GM18873 (cell line): ENCODE measurements around the gene NR3C1.

ENCODE experiments used
- ATAC-seq: cut with Tn5 transposase; IDR thresholded peaks from one replicate; pipeline ENCODE4 v1.9.1; 2021; ENCODE audit warnings: mild to moderate bottlenecking, moderate library complexity, moderate number of reproducible peaks; ENCODE audit not compliant: unreplicated experiment, low FRiP score

The NR3C1 gene

DNA sequence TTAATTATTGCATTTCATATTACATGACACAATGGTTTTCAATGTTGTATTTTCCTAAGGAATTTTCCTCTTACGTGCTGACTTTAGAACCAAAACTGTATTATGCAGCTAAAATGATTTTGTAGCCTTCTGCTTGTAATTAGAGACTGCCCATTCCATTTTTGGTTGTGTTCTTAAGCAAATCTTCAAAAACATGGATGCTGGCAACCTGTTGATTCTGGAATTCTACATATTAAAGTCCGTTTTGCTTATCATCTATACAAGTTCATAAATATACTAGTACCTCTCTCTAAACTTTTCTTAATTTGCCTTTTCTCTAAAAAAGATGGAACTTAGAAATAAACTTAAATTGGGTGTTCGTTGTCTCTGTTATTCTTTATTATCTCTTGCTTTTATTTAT lies 88.3 kb downstream of the NR3C1 start:
- no peak for ATAC-seq

DNA sequence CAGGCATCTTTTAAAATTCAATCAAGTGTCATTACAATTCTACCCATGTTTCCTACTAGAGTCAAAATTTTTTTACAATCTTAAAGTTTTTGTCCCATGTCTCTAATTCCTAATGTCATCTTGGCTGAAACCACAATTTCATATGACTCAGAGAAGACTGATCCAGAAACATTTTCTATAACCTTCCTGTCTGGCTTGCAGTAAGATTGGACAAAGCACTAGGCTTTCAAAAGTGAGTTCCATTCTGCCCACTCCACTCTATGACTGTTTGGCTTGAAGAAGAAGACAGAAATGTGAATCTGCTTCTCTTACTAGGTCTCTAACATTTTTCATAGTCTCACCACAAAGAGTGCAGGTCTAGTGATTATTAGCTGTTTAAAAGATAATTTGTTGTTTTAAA lies 88.8 kb downstream of the NR3C1 start:
- ATAC-seq: no peak

DNA sequence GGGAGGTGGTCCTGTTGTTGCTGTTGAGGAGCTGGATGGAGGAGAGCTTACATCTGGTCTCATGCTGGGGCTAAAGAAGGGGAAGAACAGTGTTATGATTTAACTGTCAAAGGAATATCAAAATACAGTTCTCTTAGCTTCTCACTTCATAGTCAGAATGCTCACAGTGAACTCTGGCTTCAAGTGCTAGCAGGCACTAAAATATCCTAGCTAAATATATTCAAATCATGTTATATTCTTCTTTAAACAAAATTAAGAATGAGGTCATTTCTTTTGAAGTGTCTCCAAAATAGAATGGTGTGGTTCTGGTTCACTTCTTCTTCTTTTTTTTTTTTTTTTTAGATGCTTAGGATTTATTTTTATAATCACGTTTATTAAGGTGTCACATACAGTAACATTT lies 89.4 kb downstream of the NR3C1 start:
- no peak for ATAC-seq

DNA sequence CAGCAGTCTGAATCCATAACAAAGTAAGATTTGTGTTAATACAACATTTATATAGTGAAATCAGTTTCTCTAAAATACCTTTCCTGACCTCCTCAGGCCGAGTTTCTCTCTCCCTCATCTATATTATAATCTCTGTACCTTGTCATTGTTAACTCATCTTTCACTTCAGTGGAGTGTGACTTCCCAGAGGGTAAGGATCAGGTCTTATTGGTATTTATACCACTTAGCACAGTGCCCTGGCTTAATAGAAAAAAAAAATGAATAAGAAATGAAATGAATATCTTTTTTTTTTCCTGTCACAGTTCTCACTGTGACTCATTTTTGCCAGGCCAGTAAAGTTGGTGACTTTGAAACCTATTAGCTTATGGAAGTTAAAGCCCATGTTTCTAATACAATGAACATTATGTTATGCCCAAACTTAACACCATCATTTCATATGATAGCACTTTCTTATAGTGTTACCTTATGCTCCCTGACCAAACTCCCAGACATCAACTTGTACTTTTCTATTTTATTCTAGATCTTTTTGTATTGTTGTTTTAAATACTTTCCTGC lies 90.1 kb downstream of the NR3C1 start:
- no peak for ATAC-seq

DNA sequence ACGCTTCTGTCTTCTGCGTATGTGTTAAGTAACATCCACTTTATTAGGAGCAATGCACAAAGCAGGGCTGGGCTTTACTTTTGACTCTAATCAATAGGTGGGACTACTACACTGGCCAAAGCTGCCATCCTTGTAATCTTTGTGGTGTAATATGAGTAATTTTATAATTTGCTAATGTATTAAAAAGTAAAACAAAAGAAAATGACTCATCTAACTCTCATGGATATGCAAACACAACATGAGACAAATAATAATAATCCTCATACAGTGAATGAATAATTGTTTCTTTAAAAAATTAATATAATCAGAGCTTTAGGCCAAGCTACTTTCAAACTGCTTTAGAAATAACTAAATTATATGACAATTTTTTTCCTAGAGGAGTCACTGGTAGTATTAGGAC lies 90.7 kb downstream of the NR3C1 start:
- ATAC-seq: no peak

DNA sequence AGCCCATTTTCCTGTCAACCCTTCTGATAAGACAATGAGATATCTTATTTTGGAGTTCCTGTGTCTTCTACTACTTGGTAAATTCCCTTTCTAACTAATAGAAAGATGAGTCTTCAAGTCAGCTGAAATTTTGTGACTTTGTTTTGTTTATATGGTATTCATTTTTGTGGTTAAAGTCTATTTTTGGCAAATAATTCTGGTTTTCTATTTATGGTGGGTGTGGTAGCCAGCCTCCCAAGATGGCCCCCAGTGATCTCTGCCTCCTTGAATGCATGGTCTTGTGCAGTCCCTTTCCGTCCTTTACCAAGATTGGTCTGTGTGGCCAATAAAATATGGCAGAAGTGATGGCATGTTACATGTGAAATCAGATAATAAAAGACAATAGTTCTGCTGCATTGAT lies 91.5 kb downstream of the NR3C1 start:
- no peak for ATAC-seq

DNA sequence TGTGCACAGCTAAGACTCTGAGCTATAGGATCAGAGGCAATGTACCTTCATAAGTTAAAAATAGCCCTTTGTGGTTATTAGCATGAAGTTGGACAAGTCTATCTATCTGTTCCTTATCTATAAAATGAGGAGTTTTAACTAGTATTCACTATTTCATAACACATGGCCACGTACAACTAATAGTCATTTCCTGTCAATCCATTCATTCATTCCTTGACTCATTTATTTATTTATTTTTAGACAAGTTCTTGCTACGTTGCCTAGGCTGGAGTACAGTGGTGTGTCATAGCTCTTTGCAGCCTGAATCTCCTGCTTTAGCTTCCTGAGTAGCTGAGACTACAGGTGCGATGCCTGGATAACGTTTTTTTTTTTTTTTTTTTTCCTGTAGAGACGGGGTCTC lies 92.1 kb downstream of the NR3C1 start:
- ATAC-seq: no peak

DNA sequence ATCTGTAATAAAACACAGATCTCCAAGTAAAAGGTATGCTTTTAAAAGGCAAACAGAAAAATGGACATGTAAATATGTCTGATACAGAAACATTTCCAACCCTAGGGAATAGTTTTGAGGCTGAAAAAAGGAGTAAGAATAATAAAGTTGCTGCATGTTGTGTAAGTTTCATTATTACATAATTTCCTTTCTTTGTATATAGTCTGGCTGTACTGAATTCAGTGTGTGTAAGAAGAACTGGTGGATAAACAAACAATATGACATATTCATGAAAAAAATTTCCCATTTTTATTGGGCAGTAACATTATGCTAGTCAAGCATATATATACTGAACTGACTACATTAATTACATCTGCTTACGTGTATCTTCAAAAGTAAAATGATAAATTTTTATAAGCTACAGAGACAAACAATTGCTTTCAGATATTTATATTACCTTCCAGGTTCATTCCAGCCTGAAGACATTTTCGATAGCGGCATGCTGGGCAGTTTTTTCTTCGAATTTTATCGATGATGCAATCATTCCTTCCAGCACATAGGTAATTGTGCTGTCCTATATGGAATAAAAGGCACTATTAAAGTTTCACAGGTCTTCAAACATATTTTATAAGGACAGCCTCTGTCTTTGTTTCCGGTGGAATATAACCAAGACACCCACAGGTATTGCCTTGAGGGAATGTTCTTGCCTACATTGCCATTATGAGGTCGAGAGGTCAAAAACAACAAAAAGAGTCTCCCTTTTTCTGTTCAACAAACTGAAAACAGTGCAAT lies 93.6 kb downstream of the NR3C1 start:
- no peak for ATAC-seq

DNA sequence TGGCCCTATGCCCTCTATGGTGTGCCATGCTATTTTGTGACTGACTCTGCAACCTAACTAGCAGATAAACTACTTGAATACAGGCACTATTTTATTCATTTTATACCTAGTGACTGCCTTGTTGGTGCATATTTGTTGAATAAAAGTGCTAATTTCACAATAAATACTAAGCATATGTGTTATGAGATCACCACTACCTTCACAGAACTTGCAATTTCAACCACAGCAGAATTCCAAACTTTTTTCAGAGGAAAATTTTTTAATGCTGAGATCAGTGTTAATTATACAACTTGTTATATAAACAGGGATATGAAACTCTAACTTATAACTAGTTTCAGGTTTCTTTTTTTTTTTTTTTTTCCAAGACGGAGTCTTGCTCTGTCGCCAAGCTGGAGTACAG lies 94.8 kb downstream of the NR3C1 start:
- ATAC-seq: no peak

DNA sequence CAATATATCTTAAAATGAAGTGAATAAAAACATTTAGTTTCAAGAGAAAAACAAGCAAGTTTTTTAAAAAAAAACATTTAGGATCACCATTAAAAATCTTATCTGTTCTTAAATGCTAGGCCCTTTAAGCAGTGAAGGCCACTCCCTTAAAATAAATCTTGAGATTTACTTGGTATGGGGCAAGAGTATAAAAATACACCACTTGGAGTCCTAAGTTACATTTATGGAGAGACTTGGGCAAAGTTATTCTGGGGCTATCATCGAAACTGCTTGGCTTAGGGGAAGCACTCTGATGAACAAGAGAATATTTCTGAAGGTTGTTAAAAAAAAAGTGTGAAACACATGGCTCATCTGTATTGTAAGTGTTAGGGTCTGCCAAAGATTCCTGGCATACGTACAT lies 97.4 kb downstream of the NR3C1 start:
- no peak for ATAC-seq

DNA sequence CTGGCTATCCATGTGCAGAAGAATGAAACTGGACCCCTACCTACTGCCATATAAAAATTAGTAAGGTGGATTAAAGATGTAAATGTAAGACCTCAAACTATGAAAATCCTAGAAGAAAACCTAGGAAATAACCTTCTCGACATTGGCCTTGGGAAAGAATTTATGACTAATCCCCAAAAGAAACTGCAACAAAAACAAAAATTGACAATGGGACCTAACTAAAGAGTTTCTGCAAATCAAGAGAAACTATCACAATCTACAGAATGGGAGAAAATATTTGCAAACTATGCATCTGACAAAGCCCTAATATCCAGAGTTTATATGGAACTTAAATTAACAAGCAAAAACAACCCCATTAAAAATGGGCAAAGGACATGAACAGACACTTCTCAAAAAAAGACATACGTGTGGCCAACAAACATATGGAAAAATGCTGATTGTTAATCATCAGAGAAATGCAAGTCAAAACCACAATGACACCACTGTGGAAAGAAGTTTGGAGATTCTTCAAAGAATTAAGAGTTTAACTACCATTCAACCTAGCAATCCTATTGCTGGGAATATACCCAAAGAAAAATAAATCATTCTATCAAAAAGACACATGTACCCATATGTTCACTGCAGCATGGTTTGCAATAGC lies 98.5 kb downstream of the NR3C1 start:
- no peak for ATAC-seq

DNA sequence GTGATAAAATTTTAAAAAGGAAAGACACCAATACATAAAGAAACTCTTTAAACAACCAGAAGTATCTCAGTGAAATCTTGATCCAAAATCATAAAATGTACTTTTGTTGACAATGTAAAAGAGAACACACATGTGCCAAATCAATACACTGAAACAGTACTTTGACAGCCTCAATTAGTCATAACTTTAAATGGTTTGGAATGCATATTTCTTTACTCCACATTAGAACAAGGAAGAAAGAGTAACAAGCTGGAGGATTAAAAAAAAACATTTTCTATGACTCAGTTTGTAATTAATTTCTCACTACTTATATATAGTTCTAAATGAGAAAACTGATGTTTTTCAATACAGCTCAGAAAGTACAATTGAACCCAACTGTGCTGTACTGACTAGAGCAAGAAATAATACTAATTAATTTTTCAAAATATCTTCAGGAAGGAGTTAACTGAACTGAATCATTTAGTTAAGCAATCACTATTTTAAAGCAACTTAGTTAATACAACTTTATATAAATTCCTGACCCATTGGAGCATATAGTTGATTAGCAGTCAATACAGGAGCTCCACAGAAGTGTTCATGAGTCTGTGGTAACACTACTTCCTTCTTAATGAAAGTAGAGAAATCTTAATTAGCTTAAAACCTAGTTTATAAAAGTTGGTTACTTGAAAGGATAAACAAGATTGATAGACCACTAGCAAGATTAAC lies 101.0 kb downstream of the NR3C1 start:
- no peak for ATAC-seq

DNA sequence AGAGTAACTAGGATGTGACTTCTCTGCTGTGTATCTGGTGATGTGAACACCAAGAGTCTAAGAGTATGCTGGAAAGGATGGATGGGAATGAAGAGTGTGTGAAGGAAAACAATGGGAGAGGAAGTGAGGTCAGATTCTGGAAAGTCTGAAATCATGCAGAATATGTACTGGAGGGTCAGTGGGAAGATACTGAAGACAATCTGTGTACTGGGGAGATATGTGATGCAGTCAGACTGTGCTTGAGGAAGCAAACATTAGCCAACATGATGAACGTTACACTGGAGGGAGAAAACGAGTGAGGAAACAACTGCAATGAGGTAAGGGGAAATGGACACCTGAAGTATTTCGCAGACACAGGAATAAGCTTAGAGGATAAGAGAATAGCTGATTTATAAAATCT lies 105.7 kb downstream of the NR3C1 start:
- ATAC-seq: no peak

DNA sequence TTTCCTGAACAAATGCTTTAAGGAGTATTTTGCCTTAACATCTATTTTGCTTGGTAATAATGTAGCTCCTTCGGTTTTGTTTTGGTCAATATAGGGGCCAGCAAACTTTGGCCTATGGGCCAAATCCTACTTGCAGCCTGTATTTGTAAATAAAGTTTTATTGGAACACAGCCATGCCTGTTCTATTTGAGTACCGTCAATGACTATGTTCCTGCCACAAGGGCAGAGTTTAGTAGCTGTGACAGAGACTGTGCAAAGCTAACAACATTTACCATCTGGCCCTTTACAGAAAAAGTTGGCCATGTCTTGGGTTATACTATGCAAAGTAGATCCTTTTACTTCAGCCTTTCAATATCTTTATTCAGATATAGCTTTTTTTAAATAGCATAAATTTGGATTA lies 113.4 kb downstream of the NR3C1 start:
- no peak for ATAC-seq

DNA sequence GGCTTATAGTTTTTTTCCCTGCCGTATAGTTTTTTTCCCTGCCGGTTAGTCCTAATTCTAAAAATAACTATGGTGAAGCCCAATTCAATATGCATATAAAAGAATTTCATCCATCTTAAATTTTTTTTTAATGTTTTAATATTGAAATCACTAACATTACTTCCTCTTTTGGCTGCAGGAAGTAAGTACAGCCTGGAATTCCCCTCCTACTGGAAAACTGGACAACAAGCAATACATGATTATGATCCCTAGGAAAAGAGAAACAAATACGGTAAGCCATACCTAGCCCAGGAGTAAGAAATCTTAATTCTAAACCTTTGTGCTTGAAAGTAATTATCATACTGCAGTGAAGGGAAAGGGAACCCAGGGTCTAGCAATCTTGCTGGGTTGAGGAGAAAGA lies 119.0 kb downstream of the NR3C1 start:
- no peak for ATAC-seq

DNA sequence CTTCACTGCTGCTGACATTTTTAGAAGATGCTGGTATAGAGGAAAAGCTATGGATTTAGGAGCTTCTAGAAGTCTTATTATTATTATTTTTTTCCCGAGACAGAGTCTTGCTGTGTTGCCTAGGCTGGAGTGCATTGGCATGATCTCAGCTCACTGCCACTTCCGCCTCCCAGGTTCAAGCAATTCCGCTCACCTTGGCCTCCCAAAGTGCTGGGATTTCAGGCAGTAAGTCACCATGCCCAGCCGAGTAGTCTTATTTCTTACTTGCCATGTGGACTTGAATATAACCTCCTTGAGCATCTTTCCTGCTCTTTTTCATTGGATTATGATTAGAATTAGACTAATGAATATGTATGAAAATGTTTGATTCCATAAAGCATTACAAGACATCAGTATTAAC lies 119.5 kb downstream of the NR3C1 start:
- ATAC-seq: no peak

DNA sequence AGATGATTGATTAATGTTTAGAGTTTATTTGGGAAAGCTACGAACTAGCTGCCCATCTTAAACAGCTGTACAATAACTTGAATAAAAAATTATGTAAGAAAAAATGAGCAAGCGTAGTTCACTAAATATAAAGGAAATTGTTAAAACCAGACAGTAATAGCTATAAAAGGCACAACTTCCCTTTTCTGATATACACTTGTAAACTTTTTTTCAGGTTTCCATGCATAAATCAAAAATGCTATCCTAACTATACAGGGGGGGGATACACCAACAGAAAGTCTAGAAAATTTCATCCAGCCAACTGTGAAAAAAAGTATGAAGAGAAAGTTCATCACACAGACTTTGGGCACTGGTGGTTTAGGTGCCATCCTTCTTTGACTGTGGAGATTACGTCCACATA lies 122.3 kb downstream of the NR3C1 start:
- ATAC-seq: no peak

DNA sequence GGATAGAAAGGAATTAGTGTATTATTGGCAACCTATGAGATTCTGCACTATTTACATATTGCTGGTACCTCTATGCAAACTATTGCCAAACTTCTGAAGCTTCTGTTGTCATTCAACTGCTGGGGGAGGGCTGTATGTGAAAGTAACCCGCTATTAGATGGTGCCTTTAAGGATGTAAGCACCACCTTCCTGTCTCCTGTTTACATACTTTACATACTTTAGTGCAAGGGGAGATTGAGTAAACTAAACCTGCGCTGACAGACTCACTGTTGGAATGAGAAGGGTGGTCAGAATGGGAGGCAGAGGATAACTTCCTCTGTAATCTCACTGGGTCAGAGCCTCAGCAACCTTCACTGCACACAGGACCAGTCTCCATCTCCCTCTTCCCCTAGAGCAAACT lies 123.8 kb downstream of the NR3C1 start:
- no peak for ATAC-seq

DNA sequence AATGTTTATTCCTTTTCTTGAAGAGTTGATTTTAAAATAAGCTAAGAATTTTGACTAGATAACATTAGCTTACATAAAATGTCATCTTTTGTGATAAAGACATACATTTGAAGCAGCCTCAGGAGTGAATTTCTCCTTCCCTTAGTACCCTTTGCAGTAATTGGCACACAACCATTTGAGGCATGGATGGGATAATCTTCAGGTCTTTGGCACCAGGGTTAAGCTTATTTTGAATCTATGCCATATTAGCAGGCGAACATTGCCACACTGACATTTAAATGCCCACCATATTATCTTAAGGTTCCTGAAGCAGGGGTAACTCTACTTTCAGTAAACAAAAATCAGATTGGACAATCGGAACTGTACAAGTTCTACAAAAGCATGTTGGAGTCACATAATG lies 126.0 kb downstream of the NR3C1 start:
- no peak for ATAC-seq

DNA sequence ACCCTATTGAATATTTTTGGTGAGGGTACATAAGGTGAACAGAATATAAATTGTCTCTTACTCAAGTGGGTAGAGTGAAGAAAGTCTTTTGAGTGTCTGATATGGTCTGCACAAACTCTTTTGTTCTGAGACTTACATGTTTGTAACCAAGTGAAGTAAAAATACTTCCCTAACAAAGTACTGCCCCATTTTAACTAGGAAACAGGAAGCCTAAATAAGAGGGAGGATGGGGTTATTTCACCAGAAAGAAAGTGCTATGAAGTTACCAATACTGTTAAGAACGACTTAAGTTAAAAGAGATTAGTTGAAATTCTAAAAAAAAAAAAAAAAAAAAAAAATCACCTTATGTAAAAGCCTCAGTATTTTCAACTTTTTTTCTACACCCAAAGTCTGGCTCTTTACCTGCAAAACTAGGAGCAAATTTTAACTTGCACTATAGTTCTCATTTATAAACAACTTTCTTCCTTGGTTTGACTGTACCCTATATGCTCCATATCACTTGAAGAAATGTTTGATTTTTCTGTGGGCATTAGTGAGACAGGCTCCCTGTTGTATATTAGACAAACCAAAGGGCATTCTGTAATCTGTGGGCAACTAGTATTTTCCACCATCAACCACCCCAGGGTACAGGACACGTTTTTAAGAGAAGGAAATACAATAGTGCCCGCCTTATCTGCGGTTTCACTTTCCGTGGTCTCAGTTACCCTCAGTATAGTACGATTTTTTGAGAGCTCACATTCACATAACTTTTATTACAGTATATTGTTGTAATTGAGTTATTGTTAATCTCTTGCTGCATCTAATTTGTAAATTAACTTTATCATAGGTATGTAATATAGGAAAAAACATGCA lies 127.7 kb downstream of the NR3C1 start:
- ATAC-seq: no peak

DNA sequence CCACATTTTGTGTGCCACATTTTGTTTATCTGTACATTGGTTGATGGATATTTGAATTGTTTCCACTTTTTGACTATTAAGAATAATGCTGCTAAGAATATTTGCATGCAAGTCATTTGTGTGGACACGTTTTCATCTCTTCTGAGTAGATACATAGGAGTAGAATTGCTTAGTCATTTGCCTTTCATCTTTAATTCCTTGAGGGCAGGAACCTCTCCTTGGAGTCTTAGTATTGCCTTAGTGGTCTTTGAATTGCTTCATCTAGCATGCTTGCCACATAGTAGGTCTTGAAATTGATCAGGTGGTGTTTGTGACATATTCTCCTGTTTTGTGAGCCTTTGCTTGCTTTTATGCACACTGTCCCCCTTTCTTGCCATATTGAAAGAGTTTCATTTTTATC lies 128.5 kb downstream of the NR3C1 start:
- no peak for ATAC-seq
